ENCODE data around the gene BDKRB2. TPM values are rescaled to one million over a fixed set of nuclear protein-coding genes. Genes with fewer than 3 reads are reported as not detected.

The BDKRB2 gene
- total and polyA plus RNA-seq, 10 donors = 0.02 to 0.57 (median 0.13) TPM; not detected in 3

DNA sequence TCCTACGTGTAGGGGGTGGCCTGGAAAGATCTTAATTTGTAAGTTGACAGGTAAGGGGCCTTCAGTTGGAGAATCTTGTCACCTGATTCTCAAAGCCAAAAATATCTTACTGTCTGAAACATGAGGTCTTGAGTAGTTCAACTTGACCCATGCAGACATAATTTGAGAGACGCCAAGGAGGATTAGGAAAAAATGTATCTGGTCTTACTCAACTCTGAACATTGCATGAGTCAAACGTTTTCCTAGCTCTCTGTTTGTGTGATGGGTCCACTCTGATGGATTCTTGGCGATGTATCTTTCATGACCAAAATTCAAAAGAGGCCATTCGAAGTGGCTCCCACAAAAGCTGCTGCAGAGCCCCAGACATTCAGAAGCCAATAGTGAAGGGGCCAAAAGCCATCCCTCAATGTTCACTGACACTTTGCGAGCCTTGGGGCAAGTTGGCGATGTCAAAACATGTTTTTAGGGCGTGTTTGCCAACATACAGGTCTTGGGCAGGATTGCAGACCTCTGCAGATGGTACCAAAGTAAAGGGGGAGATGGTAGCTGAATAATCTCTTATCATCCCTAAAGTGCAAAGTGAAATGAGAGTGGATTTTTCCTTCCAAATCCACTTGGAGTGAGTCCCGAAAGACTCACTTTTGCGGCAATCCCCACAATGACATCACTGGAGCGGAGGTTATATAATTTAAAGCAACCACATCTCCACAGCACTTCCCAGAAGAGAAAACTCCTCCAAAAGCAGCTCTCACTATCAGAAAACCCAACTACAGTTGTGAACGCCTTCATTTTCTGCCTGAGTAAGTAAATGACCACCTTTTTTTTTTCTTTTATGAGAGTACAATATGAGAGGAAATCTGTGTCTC, 51.1 kb downstream of the BDKRB2 start, which contains the start of gene BDKRB1:
Gene BDKRB1, plus strand, starts transcription at position 710 of the 866 bp plus-strand sequence. CDS start 7,473 bp downstream, outside the sequence.
- Histone ChIP-seq H3K36me3 (no peaks in the 10 kb centered on the region), H3K9me3 (no peaks in the 10 kb centered on the region), H3K4me1 (no peaks in the 10 kb centered on the region), H3K27ac (no peak within 1 kb of the TSS), H3K27me3 (replicated peaks in 1 of 7) (peaks cover 0 to 53% (median 0%) of the 10 kb centered on the region in 7 donors), H3K4me3 (no peak within 1 kb of the TSS)
- 64 to 80% (median 74%) methylated on average over 12 of the region's 12 CpGs for WGBS, 5 donors
- intact Hi-C loops (cut with DNase I; ENCODE audit: low total_unique reads) = no loop called here
- TF ChIP-seq POLR2AphosphoS5 (IDR thresholded peaks at IDR 0.05) (no peak), POLR2A (IDR thresholded peaks at IDR 0.05) (no peak)
- TF ChIP-seq, protein P1, sequence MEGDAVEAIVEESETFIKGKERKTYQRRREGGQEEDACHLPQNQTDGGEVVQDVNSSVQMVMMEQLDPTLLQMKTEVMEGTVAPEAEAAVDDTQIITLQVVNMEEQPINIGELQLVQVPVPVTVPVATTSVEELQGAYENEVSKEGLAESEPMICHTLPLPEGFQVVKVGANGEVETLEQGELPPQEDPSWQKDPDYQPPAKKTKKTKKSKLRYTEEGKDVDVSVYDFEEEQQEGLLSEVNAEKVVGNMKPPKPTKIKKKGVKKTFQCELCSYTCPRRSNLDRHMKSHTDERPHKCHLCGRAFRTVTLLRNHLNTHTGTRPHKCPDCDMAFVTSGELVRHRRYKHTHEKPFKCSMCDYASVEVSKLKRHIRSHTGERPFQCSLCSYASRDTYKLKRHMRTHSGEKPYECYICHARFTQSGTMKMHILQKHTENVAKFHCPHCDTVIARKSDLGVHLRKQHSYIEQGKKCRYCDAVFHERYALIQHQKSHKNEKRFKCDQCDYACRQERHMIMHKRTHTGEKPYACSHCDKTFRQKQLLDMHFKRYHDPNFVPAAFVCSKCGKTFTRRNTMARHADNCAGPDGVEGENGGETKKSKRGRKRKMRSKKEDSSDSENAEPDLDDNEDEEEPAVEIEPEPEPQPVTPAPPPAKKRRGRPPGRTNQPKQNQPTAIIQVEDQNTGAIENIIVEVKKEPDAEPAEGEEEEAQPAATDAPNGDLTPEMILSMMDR (IDR thresholded peaks at IDR 0.05 in 8 of 11, conservative IDR thresholded peaks at IDR 0.05 in 3 of 11) = no peak
- no peak for DNase-seq

DNA sequence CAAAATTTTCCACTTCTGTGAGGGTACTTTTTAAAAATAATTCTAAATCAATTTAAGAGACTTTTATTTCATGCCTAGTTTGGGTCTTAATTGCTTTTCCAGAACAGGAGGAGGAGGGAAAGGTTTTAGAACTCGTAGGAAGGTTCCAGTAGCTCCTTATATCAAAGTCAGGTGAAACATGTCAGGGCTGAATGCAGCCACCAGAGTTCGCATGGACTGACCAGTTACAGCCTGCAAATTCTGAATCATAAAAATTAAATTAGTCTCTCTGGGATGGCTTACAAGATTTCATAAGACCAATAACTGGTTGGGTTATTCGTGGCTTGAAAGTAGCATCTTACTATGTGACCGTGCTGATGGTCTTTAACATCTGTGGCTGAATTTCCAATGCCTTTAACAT, 51.8 kb downstream of the BDKRB2 start:
- H3K36me3 ChIP-seq = no peaks in the 10 kb centered on the region
- TF ChIP-seq POLR2AphosphoS5 (IDR thresholded peaks at IDR 0.05) (no peak), POLR2A (IDR thresholded peaks at IDR 0.05) (no peak)
- TF ChIP-seq, protein P1 (IDR thresholded peaks at IDR 0.05 in 8 of 11, conservative IDR thresholded peaks at IDR 0.05 in 3 of 11) = no peak
- 80 to 88% (median 85%) methylated on average over 4 of the region's 4 CpGs for WGBS, 5 donors
- H3K4me3 ChIP-seq = no peak overlapping the region
- no peaks in the 10 kb centered on the region for H3K4me1 ChIP-seq
- H3K27me3 ChIP-seq (replicated peaks in 1 of 7) = peaks cover 0 to 59% (median 0%) of the 10 kb centered on the region in 7 donors
- H3K9me3 ChIP-seq = no peaks in the 10 kb centered on the region
- H3K27ac ChIP-seq = no peak overlapping the region
- intact Hi-C loops (cut with DNase I; ENCODE audit: low total_unique reads) = no loop called here
- DNase-seq = no peak

DNA sequence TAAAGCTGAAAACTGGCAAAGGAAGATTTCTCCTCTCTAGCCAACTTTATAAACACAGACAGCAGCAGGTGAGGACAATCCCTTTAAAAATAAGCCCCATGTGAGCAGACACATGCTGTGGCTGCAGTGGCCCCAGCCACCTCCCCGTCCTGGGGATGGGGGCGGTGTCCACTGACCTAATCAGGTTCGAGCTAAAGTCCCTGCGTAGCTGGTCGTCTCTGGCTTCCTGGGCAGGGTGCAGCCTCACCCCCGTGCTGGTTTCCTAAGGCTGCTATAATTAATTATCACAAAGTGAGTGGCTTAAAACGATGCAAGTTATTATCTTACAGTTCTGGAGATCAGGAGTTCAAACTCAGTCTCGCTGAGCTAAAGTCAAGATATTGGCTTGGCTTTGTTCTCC, 52.4 kb downstream of the BDKRB2 start:
- intact Hi-C loops (cut with DNase I; ENCODE audit: low total_unique reads) = no loop called here
- Histone ChIP-seq H3K4me3 (no peak overlapping the region), H3K9me3 (no peaks in the 10 kb centered on the region), H3K4me1 (no peaks in the 10 kb centered on the region), H3K27me3 (replicated peaks in 1 of 7) (peaks cover 0 to 64% (median 0%) of the 10 kb centered on the region in 7 donors), H3K27ac (no peak overlapping the region), H3K36me3 (no peaks in the 10 kb centered on the region)
- no peak for DNase-seq
- 75 to 81% (median 76%) methylated on average over 8 of the region's 8 CpGs for WGBS, 5 donors
- TF ChIP-seq POLR2A (IDR thresholded peaks at IDR 0.05) = no peak
- TF ChIP-seq, protein P1 (IDR thresholded peaks at IDR 0.05 in 8 of 11, conservative IDR thresholded peaks at IDR 0.05 in 3 of 11) = no peak
- TF ChIP-seq POLR2AphosphoS5 (IDR thresholded peaks at IDR 0.05) = no peak

DNA sequence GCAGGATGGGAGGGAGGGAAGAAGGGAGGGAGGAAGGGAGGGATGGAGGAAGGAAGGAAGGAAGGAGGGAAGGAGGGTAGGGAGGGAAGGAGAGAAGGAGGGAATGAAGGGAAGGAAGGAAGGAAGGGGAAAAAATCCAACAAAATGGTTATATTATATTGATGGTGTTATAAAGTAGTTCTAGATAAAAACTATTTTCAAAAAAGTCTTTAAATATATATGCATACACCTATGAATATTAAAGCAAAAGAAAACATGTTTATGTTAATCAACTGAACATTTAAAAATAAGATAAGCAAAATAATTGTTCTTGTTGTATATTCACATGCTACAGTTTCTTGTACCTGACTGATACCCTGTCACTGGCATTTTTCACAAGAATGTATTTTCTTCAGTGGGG, 53.3 kb downstream of the BDKRB2 start:
- Histone ChIP-seq H3K27me3 (replicated peaks in 1 of 7) (peaks cover 0 to 59% (median 0%) of the 10 kb centered on the region in 7 donors), H3K4me1 (no peaks in the 10 kb centered on the region), H3K9me3 (no peaks in the 10 kb centered on the region), H3K36me3 (no peaks in the 10 kb centered on the region), H3K4me3 (no peak overlapping the region), H3K27ac (no peak overlapping the region)
- TF ChIP-seq POLR2A (IDR thresholded peaks at IDR 0.05) (no peak), POLR2AphosphoS5 (IDR thresholded peaks at IDR 0.05) (no peak)
- TF ChIP-seq, protein P1 (IDR thresholded peaks at IDR 0.05 in 8 of 11, conservative IDR thresholded peaks at IDR 0.05 in 3 of 11) = no peak
- no peak for DNase-seq
- intact Hi-C loops (cut with DNase I; ENCODE audit: low total_unique reads) = no loop called here

Measured in spleen (tissue), 11 donors.